Vagina (tissue), 2 donors: ENCODE data around the gene ADCY4.

Experiments used
- POLR2A ChIP-seq, 2 donors: fragments of 450-650 bp; IDR thresholded peaks; one replicate each; pipeline ENCODE4 v1.6.1; 2017; ENCODE audit warnings: antibody characterized with exemption in 2 of 2, mild to moderate bottlenecking in 2 of 2, moderate library complexity in 2 of 2
- POLR2AphosphoS5 ChIP-seq, 2 donors: sonication (generic); formaldehyde crosslinking; IDR thresholded peaks; one replicate each; pipeline ENCODE4 v1.9.0; 2017; ENCODE audit warnings: antibody characterized with exemption in 2 of 2, mild to moderate bottlenecking in 2 of 2, low read depth in 1 of 2; ENCODE audit not compliant: insufficient read depth in 1 of 2
- TF ChIP-seq, protein P1 (sequence below), 3 experiments: fragments of 450-650 bp in 2 of 3; fragments of 200-600 bp in 1 of 3; sonication (generic) in 1 of 3; IDR thresholded peaks; one replicate each; pipeline ENCODE4 v1.5.1; 2017 to 2019; ENCODE audit warnings: antibody characterized with exemption in 3 of 3, mild to moderate bottlenecking in 2 of 3, moderate library complexity in 2 of 3

DNA sequence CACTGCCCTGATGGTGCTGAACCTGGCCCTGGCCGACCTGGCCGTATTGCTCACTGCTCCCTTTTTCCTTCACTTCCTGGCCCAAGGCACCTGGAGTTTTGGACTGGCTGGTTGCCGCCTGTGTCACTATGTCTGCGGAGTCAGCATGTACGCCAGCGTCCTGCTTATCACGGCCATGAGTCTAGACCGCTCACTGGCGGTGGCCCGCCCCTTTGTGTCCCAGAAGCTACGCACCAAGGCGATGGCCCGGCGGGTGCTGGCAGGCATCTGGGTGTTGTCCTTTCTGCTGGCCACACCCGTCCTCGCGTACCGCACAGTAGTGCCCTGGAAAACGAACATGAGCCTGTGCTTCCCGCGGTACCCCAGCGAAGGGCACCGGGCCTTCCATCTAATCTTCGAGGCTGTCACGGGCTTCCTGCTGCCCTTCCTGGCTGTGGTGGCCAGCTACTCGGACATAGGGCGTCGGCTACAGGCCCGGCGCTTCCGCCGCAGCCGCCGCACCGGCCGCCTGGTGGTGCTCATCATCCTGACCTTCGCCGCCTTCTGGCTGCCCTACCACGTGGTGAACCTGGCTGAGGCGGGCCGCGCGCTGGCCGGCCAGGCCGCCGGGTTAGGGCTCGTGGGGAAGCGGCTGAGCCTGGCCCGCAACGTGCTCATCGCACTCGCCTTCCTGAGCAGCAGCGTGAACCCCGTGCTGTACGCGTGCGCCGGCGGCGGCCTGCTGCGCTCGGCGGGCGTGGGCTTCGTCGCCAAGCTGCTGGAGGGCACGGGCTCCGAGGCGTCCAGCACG lies 18.9 kb downstream of the ADCY4 start:
- TF ChIP-seq POLR2A (IDR thresholded peaks at IDR 0.05) (no peak), POLR2AphosphoS5 (IDR thresholded peaks at IDR 0.05; ENCODE audit: insufficient read depth in 1 of 2, low read depth in 1 of 2) (peak; percentile 19 to 62)
- TF ChIP-seq, protein P1, sequence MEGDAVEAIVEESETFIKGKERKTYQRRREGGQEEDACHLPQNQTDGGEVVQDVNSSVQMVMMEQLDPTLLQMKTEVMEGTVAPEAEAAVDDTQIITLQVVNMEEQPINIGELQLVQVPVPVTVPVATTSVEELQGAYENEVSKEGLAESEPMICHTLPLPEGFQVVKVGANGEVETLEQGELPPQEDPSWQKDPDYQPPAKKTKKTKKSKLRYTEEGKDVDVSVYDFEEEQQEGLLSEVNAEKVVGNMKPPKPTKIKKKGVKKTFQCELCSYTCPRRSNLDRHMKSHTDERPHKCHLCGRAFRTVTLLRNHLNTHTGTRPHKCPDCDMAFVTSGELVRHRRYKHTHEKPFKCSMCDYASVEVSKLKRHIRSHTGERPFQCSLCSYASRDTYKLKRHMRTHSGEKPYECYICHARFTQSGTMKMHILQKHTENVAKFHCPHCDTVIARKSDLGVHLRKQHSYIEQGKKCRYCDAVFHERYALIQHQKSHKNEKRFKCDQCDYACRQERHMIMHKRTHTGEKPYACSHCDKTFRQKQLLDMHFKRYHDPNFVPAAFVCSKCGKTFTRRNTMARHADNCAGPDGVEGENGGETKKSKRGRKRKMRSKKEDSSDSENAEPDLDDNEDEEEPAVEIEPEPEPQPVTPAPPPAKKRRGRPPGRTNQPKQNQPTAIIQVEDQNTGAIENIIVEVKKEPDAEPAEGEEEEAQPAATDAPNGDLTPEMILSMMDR (IDR thresholded peaks at IDR 0.05), result peak in 1 of 3 experiments; percentile 7
